Muscle of leg (tissue), 11 donors: ENCODE data around the gene RACGAP1. TPM values are rescaled to one million over a fixed set of nuclear protein-coding genes. Genes with fewer than 3 reads are reported as not detected.

Experiments used
- DNase-seq: peaks from one replicate; pipeline ENCODE4 v3.0.0; 2013
- H3K27ac ChIP-seq: one replicate; pipeline ENCODE4 v1.5.1; 2013; ENCODE audit warnings: mild to moderate bottlenecking, low read length, control low read depth
- H3K27me3 ChIP-seq: one replicate; pipeline ENCODE4 v1.6.1; 2013; ENCODE audit warnings: low read length; ENCODE audit not compliant: control insufficient read depth, insufficient read depth
- H3K36me3 ChIP-seq: one replicate; pipeline ENCODE4 v1.6.1; 2013; ENCODE audit warnings: low read length; ENCODE audit not compliant: control insufficient read depth, insufficient read depth
- H3K4me1 ChIP-seq: one replicate; pipeline ENCODE4 v1.6.1; 2013; ENCODE audit warnings: low read length; ENCODE audit not compliant: control insufficient read depth, insufficient read depth
- H3K4me3 ChIP-seq: one replicate; pipeline ENCODE4 v1.5.1; 2013; ENCODE audit warnings: low read length, control low read depth
- H3K9me3 ChIP-seq: replicated peaks from 2 replicates; pipeline ENCODE4 v1.6.1; 2013; ENCODE audit warnings: low read depth, low read length; ENCODE audit not compliant: control insufficient read depth
- WGBS: methylation state at CpG from one replicate; pipeline ENCODE4 v1.1.5; 2013; ENCODE audit warnings: missing lambda C conversion rate; ENCODE audit not compliant: insufficient coverage; 5-methylcytosine and 5-hydroxymethylcytosine counted together
- polyA plus RNA-seq, 8 donors: library from polyadenylated mRNA; unstranded; fragments of 120-200 nt; gene quantifications; one replicate each; pipeline versions ENCODE4 v1.2.1 to v1.2.3, GENCODE V29; 2013; ENCODE audit warnings: inconsistent platforms in 1 of 8, low replicate concordance in 1 of 8; ENCODE audit not compliant: insufficient read length in 8 of 8, insufficient read depth in 1 of 8
- total RNA-seq: library from RNA; stranded (reverse); fragments of 120-200 nt; gene quantifications from one replicate; pipeline ENCODE4 v1.2.4, GENCODE V29; 2013

RACGAP1 gene
- total and polyA plus RNA-seq, 9 donors, result 21.3 to 40.7 (median 28.8) TPM

- 100% methylated on average over 2 of the region's 7 CpGs for WGBS
- DNase-seq, result no peak
- H3K27ac ChIP-seq, result no peak overlapping the region
- H3K36me3 ChIP-seq, result no peaks in the 10 kb centered on the region
- no peak overlapping the region for H3K4me3 ChIP-seq
- peaks cover 24% of the 10 kb centered on the region for H3K27me3 ChIP-seq
- H3K4me1 ChIP-seq, result peaks cover 9% of the 10 kb centered on the region
- no peaks in the 10 kb centered on the region for H3K9me3 ChIP-seq
Observed at GRCh38 chr12:50047693-50048250, 22.5 kb upstream of the RACGAP1 start.

- Histone ChIP-seq H3K9me3 (no peaks in the 10 kb centered on the region), H3K4me3 (no peak overlapping the region), H3K4me1 (peaks cover 10% of the 10 kb centered on the region), H3K27ac (no peak overlapping the region), H3K36me3 (no peaks in the 10 kb centered on the region), H3K27me3 (no peaks in the 10 kb centered on the region)
- WGBS, result 87% methylated on average over 3 of the region's 6 CpGs
- DNase-seq, result no peak
Observed at GRCh38 chr12:50043854-50044253, 18.6 kb upstream of the RACGAP1 start.

- 73% methylated on average over 1 of the region's 2 CpGs for WGBS
- Histone ChIP-seq H3K27ac (no peak overlapping the region), H3K9me3 (no peaks in the 10 kb centered on the region), H3K4me3 (no peak overlapping the region), H3K36me3 (no peaks in the 10 kb centered on the region), H3K27me3 (no peaks in the 10 kb centered on the region), H3K4me1 (peaks cover 10% of the 10 kb centered on the region)
- no peak for DNase-seq
Observed at GRCh38 chr12:50043308-50043707, 18.0 kb upstream of the RACGAP1 start.

- DNase-seq, result no peak
- H3K36me3 ChIP-seq, result no peaks in the 10 kb centered on the region
- H3K27ac ChIP-seq, result no peak overlapping the region
- WGBS, result 83% methylated on average over 1 of the region's 6 CpGs
- H3K9me3 ChIP-seq, result no peaks in the 10 kb centered on the region
- no peaks in the 10 kb centered on the region for H3K27me3 ChIP-seq
- H3K4me1 ChIP-seq, result peaks cover 10% of the 10 kb centered on the region
- H3K4me3 ChIP-seq, result no peak overlapping the region
Observed at GRCh38 chr12:50042693-50043092, 17.4 kb upstream of the RACGAP1 start.

GRCh38 chr12:50041962-50042361 lies 16.7 kb upstream of the RACGAP1 start:
- H3K27ac ChIP-seq, result no peak overlapping the region
- DNase-seq, result no peak
- H3K27me3 ChIP-seq, result no peaks in the 10 kb centered on the region
- peaks cover 10% of the 10 kb centered on the region for H3K4me1 ChIP-seq
- H3K4me3 ChIP-seq, result no peak overlapping the region
- no CpG with 5 or more reads among the region's 5 CpGs for WGBS
- no peaks in the 10 kb centered on the region for H3K9me3 ChIP-seq
- H3K36me3 ChIP-seq, result no peaks in the 10 kb centered on the region

GRCh38 chr12:50041062-50041860 lies 16.0 kb upstream of the RACGAP1 start:
- Histone ChIP-seq H3K27me3 (no peaks in the 10 kb centered on the region), H3K4me3 (no peak overlapping the region), H3K36me3 (no peaks in the 10 kb centered on the region), H3K9me3 (no peaks in the 10 kb centered on the region), H3K4me1 (peaks cover 10% of the 10 kb centered on the region), H3K27ac (no peak overlapping the region)
- 84% methylated on average over 8 of the region's 15 CpGs for WGBS
- DNase-seq, result no peak

- DNase-seq, result no peak
- H3K27me3 ChIP-seq, result no peaks in the 10 kb centered on the region
- WGBS, result 48% methylated on average over 4 of the region's 4 CpGs
- H3K36me3 ChIP-seq, result no peaks in the 10 kb centered on the region
- no peaks in the 10 kb centered on the region for H3K9me3 ChIP-seq
- no peak overlapping the region for H3K4me3 ChIP-seq
- H3K27ac ChIP-seq, result no peak overlapping the region
- peaks cover 10% of the 10 kb centered on the region for H3K4me1 ChIP-seq
Observed at GRCh38 chr12:50040657-50041056, 15.4 kb upstream of the RACGAP1 start.

GRCh38 chr12:50039151-50039835 lies 14.0 kb upstream of the RACGAP1 start:
- 33% methylated on average over 3 of the region's 9 CpGs for WGBS
- DNase-seq, result peak; percentile 74
- H3K4me3 ChIP-seq, result no peak overlapping the region

GRCh38 chr12:50038336-50038735 lies 13.0 kb upstream of the RACGAP1 start:
- H3K27ac ChIP-seq, result no peak overlapping the region
- no peaks in the 10 kb centered on the region for H3K36me3 ChIP-seq
- H3K9me3 ChIP-seq, result no peaks in the 10 kb centered on the region
- no peak for DNase-seq
- no peak overlapping the region for H3K4me3 ChIP-seq
- H3K27me3 ChIP-seq, result peaks cover 1% of the 10 kb centered on the region
- H3K4me1 ChIP-seq, result peaks cover 10% of the 10 kb centered on the region
- no CpG with 5 or more reads among the region's 4 CpGs for WGBS

More at GRCh38 chr12:50039151-50039835, 14.0 kb upstream of the RACGAP1 start:
- peaks cover 10% of the 10 kb centered on the region for H3K4me1 ChIP-seq
- no peak overlapping the region for H3K27ac ChIP-seq
- H3K36me3 ChIP-seq, result no peaks in the 10 kb centered on the region
- H3K27me3 ChIP-seq, result no peaks in the 10 kb centered on the region
- no peaks in the 10 kb centered on the region for H3K9me3 ChIP-seq

- Histone ChIP-seq H3K4me3 (peak overlapping the region; percentile 31), H3K4me1 (peaks cover 8% of the 10 kb centered on the region), H3K36me3 (no peaks in the 10 kb centered on the region), H3K9me3 (no peaks in the 10 kb centered on the region), H3K27me3 (peaks cover 14% of the 10 kb centered on the region), H3K27ac (no peak overlapping the region)
- 8% methylated on average over 27 of the region's 37 CpGs for WGBS
- DNase-seq, result peak; percentile 45
Observed at GRCh38 chr12:50032854-50033581, 7.7 kb upstream of the RACGAP1 start.
